Epithelial cell of alveolus of lung (primary cell): ENCODE measurements around the gene HIGD1B. TPM values are rescaled to one million over a fixed set of nuclear protein-coding genes. Genes with fewer than 3 reads are reported as not detected.

Experiments used
- total RNA-seq: library from RNA; depleted of rRNA; stranded (reverse); fragments of >200 nt; gene quantifications from 2 replicates; pipeline ENCODE4 v1.2.1, GENCODE V29; 2015

The HIGD1B gene
- not detected in 2 replicates for total RNA-seq

GRCh38 chr17:44847586-44847985 is at the start of gene HIGD1B:
TSS of gene HIGD1B (plus strand) at chr17:44847883. CDS start at chr17:44848153, 270 bp downstream.

GRCh38 chr17:44829523-44830358 is 17.9 kb upstream of the HIGD1B start, which contains the start of gene GJC1:
TSS of gene GJC1 (minus strand) at chr17:44830287. CDS start at chr17:44805817, 24,470 bp downstream.

GRCh38 chr17:44899074-44899782 is 51.5 kb downstream of the HIGD1B start, which contains the start of gene EFTUD2:
TSS of gene EFTUD2 (minus strand) at chr17:44899445. CDS start at chr17:44894521, 4,924 bp downstream.

Other genes starting within 250 kb of the HIGD1B start
- gene MEIOC, start 191.4 kb upstream of the HIGD1B start, total RNA-seq, result 0.13 TPM in 1 of 2 replicates, not detected in the other
- 20.6 and 21.2 TPM in 2 replicates for gene CCDC43, start 158.1 kb upstream of the HIGD1B start, total RNA-seq
- 6.1 and 8.2 TPM in 2 replicates for gene DBF4B, start 139.2 kb upstream of the HIGD1B start, total RNA-seq
- gene ADAM11, start 88.9 kb upstream of the HIGD1B start, total RNA-seq, result under 0.01 and 0.64 TPM in 2 replicates
- gene GJC1, start 17.6 kb upstream of the HIGD1B start, total RNA-seq, result 23.2 and 29.0 TPM in 2 replicates
- 70.3 and 76.9 TPM in 2 replicates for gene EFTUD2, start 51.6 kb downstream of the HIGD1B start, total RNA-seq
- gene GFAP, start 67.6 kb downstream of the HIGD1B start, total RNA-seq, result 0.08 and 0.26 TPM in 2 replicates
- gene KIF18B, start 99.9 kb downstream of the HIGD1B start, total RNA-seq, result 8.0 and 12.4 TPM in 2 replicates
- 1.4 and 2.2 TPM in 2 replicates for gene C1QL1, start 120.4 kb downstream of the HIGD1B start, total RNA-seq
- 35.4 and 45.0 TPM in 2 replicates for gene DCAKD, start 203.7 kb downstream of the HIGD1B start, total RNA-seq
- 78.6 and 91.3 TPM in 2 replicates for gene NMT1, start 213.4 kb downstream of the HIGD1B start, total RNA-seq